HG03460 (cell line): ENCODE data around the gene B3GNT7.
A peak's percentile ranks its signal among the peaks of the same experiment; 100 is the strongest.
"Not testable (repeated sequence)": the region's sequence is repeated elsewhere in the genome, so short reads cannot be mapped to it uniquely, and the experiment has no call there.

Source experiments
- ATAC-seq: cut with Tn5 transposase; IDR thresholded peaks from one replicate; pipeline ENCODE4 v1.9.1; 2021; ENCODE audit not compliant: unreplicated experiment

B3GNT7 gene, protein sequence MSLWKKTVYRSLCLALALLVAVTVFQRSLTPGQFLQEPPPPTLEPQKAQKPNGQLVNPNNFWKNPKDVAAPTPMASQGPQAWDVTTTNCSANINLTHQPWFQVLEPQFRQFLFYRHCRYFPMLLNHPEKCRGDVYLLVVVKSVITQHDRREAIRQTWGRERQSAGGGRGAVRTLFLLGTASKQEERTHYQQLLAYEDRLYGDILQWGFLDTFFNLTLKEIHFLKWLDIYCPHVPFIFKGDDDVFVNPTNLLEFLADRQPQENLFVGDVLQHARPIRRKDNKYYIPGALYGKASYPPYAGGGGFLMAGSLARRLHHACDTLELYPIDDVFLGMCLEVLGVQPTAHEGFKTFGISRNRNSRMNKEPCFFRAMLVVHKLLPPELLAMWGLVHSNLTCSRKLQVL

DNA sequence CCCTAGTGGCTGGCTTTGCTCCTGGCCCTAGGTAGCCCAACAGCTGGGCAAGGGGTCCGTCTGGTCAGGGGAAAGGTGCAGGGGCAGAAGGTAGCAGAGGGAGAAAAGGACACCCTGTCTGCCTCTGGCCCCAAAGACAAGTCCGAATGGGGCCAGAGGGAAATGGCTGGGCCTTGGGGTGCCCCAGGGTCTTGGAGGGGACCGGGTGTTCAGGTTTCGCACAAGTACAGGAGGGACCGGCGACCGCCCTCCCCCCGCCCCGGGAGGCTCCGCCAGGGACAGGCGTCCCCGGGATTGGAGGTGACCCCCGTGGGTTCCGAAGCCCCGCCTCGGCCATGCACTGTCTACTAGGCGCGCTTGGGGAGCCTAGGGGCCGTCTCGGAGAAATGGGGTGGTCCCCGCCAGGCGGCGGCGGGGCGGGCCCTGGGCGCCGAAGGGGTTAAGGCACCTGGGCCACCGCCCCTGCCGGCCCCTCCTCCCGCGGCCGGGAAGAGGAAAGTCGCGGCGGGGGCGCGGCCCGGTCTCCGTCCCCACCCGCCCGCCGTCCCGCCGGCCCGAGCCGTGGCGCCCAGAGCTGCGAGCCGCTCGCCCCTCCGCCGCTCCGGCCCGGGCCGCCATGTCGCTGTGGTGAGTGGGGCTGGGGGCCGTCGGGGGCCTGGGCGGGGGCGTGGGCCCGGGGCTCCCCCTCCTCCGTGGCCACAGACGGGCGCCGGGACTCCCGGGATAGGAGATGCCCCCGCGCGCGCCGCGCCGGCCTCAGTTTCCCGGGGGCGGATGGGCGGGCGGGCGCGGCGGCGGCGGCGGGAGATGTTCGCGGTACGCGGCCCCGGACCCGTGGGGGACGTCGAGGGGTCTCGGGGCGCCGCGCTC lies at the start of gene B3GNT7:
TSS of gene B3GNT7 (plus strand) at position 523 of the 870 bp plus-strand sequence. CDS start at position 617, 94 bp downstream.
- ATAC-seq, result no peak

DNA sequence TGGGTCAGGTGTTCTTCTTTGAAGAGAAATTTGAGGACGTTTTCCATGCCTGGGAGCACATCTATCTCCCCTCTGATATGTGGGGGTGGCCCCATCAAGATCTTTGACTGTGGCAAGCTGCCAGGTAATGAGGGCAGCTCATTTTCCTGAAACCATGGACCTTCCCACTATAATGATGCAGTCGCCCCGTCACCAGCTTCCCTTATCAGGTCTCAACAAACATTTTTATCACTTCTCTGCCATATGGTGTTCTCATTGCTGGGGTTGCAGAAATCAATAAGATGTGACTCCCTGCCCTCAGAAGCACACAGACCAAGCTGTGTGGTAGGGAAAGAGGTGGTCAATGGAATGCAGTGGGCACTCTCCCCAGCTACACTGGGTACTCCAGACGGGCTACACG lies 48.4 kb upstream of the B3GNT7 start:
- no peak for ATAC-seq

DNA sequence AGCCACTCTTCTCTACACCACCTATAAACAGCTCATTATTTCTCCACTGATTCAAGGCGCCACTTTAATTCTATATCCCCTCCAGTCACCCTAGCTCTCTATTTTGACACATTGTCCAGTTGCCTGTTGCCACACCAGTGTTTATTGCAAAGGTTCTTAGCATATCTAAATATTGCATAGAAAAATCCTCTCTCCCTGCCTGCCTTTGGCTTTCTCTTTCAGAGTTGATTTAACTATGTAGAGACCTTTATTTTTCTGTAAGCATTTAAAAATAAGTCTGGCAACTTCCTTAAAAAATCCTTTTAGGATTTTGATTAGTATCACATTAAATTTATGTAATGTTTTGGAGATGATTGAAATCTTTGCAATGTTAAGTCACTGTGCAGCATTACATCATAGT lies 47.9 kb upstream of the B3GNT7 start:
- no peak for ATAC-seq

DNA sequence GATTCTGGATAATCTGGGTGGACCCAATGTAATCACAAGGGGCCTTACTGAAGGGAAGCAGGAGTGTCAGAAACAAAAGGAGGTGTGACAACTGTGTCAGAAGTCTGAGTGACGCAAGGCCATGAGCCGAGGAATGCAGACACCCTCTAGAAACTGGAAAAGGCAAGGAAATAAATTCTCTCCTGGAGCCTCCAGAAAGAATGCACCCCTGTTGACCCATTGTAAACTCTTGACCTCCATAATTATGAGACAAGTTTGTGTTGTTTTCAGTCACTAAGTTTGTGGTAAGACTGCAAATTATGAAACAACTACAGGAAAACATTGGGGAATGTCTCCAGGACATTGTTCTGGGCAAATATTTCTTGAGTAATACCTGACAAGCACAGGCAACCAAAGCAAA lies 47.3 kb upstream of the B3GNT7 start:
- no peak for ATAC-seq

DNA sequence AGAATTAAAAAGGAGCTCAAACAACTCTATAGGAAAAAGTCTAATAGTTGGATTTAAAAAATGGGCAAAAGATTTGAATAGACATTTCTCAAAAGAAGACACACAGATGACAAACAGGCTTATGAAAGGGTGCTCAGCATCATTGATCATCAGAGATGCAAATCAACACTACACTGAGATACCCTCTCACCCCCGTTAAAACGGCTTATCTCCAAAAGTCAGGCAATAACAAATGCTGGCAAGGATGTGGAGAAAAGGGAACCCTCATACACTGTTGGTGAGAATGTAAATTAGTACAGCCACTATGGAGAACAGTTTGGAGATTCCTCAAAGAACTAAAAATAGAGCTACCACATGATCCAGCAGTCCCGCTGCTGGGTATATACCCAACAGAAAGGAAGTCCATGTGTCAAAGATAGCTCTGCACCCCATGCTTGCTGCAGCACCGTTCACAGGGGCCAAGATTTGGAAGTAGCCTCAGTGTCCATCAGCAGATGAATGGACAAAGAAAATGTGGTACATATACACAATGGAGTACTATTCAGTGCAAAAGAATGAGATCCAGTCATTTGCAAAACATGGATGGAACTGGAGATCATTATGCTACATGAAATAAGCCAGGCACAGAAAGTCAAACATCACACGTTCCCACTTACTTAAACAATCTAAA lies 46.7 kb upstream of the B3GNT7 start:
- ATAC-seq, result no peak

DNA sequence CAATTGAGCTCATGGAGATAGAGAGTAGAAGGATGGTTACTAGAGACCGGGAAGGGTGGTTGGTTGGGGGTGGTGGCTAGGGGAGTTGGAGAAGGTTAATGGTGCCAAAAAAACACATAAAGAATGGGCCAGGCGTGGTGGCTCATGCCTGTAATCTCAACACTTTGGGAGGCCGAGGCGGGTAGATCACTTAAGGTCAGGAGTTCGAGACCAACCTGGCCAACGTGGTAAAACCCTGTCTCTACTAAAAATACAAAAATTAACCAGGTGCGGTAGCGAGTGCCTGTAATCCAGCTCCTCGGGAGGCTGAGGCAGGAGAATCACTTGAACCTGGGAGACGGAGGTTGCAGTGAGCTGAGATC lies 46.2 kb upstream of the B3GNT7 start:
- not testable (repeated sequence) for ATAC-seq

DNA sequence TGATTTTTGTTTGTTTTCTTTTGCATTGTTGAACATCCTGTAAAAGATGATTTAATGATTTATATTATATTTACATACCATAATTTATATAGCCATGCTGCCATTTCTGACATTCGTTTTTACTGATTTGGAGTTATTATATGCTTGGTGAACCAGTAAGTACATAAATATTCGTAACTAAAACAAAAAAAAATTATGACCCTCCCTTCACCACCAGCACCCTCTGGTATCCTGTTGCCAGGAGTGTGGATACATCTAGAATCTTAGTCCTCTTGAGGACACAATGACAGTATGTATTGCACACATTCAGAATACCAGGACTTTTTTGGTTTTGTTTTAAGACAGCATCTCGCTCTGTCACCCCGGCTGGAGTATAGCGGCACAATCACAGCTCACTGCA lies 43.9 kb upstream of the B3GNT7 start:
- no peak for ATAC-seq

DNA sequence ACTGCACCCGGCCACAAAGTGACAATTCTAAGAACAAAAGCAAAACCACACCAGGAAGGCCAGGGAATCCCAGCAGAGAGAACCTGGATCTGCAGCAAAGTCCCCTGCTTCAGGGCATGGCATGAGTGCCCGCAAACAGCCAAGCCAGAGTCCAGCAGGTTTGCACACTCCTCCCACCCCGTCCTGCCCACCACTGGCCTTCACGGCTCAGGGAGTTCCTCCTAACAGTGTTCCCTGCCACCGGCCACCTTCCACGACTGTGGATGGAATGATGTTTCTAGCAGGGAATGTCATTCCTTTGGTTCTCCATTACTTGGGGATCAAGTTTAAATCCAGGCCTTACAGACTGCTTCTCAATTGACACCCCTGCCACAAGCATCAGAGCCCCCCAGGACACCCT lies 42.0 kb upstream of the B3GNT7 start:
- ATAC-seq, result no peak

DNA sequence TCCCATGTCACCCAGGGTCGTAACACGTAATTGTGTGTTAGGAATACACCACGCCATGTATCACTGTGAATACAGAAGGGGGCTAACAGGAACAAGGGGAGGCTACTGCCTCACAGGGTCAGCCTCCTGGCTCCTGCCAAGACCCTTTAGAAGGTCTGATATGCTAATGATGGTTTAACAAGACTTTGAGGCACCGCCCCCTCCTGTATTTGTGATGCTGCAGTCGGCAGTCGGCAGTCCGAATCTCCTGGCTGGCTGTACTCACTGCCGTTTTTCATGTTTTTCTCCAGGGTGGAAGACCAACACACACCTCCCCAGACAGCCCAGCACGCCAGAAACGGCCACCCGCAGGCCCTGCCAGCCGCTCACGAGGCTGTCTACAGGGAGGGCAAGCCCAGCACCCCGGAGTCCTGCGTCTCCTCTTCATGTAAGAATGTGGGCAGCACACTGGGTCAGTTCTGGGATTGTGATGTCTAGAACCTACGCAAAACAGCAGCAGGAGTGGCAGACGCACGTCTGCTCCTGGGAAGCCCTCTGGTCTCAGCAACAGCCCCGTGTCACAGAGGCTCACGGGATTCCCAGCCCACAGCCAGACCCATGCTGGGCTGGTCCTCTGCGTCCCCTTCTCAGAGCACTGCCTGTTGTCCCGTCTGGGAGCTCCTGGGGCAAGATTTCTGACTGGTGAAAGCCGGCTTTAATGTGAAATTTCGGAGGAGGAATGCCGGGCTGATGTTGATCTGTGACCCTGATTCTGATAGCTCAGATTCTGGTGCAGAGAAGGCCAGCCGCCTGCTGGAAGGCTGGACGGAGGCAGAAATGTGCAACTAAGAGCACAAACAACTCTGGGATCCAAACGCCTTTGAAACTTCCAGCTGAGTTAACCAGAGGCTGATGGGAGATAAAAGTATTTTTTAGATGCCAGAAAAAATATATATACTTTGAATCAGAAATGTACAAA lies 39.7 kb upstream of the B3GNT7 start:
- no peak for ATAC-seq

DNA sequence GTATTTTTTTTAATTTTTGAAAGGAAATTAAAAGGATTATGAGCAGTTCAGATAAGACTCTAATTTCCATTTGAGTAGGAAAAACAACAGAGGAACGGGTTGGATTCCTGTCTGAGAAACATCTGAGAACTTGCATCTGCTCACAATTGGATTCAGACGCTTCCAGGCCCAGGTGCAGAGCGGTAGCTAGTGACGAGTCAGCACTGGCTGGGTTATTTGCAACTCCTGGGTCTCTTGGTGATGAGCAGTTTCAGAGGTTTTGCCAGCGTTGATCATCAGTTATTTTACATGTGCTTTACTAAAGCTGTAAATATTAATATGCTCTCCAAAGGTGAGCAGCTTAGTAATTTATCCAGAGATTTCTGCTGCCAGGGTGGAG lies 39.1 kb upstream of the B3GNT7 start:
- ATAC-seq, result no peak

DNA sequence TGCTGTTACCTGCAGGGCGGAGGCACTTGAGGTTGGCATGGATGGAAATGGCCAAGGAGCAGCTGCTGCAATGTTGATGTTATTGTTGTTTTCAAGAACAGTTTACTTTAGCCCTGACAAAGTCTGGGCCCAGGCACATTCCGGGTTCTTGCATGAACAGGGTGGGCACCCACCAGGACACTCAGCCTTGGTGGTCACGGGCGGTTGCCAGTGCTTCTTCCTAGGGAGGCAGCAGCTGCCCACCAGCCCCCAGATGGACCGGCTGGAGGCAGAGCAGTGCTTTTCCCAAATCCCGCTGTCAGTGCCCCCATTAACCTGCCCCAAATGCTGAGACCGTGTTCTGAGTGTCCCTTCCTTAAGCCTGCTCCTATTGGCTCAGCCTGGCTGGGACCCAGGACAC lies 38.5 kb upstream of the B3GNT7 start:
- no peak for ATAC-seq

DNA sequence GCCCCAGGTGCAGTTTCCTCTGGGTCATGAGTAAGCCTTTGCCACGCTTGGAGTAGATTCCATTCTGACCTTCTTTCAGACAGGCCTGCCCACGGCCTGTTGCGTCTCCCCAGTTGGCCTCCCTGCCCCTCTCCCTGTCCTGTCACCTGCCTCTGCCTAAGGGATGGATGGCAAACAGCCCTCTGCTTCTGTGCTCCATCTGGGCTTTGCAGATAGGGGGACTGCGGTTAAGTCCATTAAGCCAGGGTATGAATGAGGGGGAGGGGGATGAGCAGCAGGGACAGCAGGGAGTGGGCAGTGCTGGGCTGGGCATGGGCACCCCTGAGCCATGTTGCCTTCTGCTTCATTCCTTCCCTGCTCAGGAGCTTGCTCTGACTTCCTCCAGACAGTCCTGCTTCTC lies 37.6 kb upstream of the B3GNT7 start:
- no peak for ATAC-seq

DNA sequence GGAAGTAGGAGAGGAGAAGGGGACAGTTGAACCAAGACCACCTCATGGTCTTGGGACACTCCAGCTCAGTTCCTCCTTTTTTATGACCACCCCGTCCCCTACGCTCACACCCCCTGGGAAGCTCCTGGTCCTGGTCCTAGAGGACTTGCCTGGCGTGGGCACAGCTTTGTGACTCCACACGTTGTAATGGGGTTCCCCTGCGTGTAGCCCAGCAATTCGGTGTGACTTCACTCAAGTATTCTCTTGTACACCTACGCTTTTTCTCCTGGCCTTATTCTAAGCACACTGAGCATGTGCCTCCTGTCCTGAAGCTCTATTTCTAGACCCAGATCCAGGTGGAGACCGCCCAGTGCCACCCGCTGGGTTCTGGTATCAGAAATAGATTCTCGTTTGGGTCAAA lies 36.1 kb upstream of the B3GNT7 start:
- ATAC-seq, result no peak

DNA sequence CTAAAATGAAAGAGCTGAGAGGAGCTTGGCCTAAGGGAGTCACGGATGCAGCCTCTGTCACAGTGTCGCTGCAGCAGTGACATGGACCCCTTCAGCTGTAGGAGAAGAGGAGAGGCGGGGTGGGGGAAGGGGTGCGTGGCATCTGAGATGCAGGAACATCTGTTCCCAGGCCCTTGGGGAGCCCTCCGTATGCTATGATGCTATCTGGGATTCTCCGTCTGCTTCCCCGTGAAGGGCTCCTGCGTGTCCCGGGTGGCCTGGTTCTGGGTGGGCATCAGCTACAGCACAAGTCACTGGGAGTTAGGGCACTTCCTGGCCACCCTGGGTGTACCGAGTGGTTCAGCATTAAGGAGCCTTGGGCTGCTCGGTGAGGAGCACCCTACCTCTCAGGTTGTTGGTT lies 35.6 kb upstream of the B3GNT7 start:
- no peak for ATAC-seq

DNA sequence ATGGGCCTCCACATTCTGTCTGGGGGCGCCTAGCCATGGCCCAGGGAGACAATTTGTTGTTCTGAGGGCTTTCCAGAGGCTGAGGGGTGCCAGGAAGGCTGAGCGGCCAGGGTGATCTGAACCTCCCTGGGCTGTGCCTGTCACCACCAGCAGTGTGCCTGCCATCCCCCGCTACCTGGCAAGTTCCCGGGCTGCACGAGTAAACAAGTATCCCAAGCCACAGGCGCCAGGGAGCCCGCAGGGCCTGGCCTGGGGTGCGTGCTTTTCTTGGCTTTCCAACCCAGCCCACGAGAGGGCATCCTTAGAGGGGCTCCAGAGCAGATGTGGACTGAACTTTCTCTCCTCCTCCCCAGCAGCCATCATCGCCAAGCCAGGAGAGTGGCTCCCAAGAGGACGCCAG lies 35.1 kb upstream of the B3GNT7 start:
- no peak for ATAC-seq

DNA sequence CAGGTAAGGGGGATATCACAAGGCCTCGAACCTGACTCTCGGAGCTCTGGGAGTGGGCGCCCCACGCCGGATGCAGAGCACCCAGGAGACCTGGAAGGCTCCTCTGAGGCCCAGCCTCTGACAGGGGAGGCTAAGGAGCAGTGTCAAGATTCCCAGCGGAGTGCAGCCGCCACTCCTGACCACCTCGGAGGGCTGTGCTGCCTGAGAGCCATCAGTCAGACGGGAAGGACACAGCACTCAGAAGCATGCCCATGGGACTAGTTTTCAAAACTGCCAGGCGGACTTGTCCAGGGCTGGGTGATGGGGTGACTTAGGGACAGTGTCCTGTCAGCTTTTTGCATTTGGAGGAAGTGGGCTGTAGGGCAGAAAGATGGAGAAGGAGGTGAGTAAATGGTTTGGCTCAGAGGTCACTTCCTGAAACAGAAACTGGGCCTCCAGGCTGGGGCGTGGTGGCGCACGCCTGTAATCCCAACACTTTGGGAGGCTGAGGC lies 34.6 kb upstream of the B3GNT7 start:
- no peak for ATAC-seq

DNA sequence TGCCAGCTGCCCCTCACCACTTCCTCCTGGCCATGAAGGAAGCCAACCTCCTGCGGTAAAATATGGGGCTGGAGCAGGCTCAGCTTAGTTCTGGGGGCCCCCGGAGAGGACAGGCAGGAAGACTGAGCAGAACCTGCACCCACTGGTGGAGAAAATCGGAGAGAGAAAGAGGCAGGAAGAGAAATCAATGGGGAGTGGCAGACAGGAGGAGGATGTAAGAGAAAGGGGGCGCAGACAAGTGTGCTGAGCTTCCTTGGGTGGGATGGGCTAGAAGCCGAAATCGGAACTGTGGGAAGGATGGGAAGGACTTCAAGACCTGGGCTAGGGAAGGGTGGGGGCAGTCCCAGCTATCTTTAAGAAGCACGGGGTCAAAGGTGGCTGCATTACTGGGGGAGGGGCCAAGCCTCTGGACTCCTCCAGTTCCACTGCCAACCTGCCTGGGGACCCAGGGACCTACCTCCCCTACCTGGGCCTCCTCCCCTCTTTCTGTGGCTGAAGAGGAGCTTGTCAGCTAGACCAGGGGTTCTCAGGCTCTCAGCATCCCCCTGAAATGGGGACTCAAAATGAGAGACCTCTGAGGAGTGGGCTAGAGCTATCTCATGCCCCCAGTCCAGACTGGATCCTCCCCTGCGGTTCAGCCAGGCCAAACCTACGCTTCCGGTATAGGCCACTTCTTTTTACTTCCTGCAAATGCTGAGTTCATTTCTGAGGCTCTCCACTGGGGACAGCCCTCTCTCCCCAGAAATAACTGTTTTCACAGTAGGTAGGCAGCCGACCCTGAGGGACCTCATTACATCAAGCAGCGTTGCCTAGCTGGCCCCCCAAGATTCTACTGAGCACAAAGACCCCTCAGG lies 33.6 kb upstream of the B3GNT7 start:
- peak; percentile 89 for ATAC-seq

DNA sequence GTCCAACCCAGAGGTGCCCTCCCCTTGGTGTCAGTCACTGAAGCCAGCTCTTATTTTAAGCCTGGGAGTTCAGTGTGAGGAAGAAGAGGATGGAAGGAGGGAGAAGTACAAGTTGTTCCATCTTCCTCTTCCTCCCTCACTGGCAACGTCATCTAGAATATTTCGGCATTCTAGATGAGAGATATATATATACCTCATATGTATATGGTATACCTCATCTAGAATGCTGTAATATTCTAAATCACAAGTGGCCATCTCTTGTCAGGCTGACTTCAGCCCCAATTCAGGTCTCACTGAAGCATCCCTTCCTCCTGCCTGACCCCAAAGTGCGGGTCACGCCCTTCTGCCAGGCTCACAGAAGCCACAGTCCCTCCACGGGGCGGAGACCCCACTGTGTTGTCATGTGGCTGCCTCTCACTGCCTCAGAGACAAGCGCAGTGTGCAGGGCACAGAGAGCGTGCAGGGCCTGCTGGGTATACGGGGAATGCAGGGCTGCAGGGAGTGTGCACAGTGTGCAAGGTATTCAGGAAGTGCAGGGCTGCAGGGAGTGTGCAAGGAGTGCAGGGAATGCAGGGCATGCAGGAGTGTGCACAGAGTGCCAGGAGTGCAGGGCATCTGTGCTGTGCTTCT lies 32.8 kb upstream of the B3GNT7 start:
- peak; percentile 4 for ATAC-seq

DNA sequence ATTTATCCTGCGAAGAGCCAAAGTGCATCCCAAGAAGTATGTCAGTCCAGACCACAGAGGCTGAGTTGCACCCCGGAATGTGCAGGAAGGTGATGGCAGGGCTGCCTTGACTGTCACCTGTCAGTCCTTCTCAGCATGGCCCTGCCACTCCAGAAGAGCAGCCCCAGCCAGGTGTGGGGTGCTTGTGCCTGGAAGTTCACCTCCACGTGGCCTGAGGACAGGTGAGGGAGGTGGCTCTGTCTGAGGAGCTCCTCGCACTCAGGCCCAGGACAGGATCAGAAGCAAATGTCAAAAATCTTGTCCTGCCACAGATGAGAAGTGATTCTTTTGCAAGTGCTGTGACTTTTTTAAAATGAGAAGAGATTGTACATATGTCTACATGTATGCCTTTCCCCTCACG lies 31.4 kb upstream of the B3GNT7 start:
- ATAC-seq, result no peak
